GM23248 (cell line): Measurements from ENCODE around the gene ITGA6. TPM values are rescaled to one million over a fixed set of nuclear protein-coding genes. Genes with fewer than 3 reads are reported as not detected.

Experiments
- DNase-seq: peaks from one replicate; pipeline ENCODE4 v3.0.0-alpha.2; 2015
- H2AFZ ChIP-seq: fragments of 200-600 bp; sonication (generic); 2 replicates; pipeline ENCODE4 v1.6.1; 2016; ENCODE audit warnings: antibody characterized with exemption
- H3F3A ChIP-seq: fragments of 200-600 bp; sonication (generic); 2 replicates; pipeline ENCODE4 v1.6.1; 2016; ENCODE audit warnings: mild to moderate bottlenecking, antibody characterized with exemption, mixed run types; ENCODE audit not compliant: insufficient read depth
- H3K27ac ChIP-seq: fragments of 200-600 bp; sonication (generic); 2 replicates; pipeline ENCODE4 v1.5.1; 2016; ENCODE audit warnings: mild to moderate bottlenecking
- H3K27me3 ChIP-seq: fragments of 200-600 bp; sonication (generic); replicated peaks from 2 replicates; pipeline ENCODE4 v1.6.1; 2016; ENCODE audit warnings: mild to moderate bottlenecking; ENCODE audit not compliant: insufficient read depth
- H3K36me3 ChIP-seq: fragments of 200-600 bp; sonication (generic); 2 replicates; pipeline ENCODE4 v1.6.1; 2016; ENCODE audit warnings: low read depth, mild to moderate bottlenecking
- H3K4me1 ChIP-seq: fragments of 200-600 bp; sonication (generic); 2 replicates; pipeline ENCODE4 v1.6.1; 2016; ENCODE audit warnings: mild to moderate bottlenecking; ENCODE audit not compliant: insufficient read depth
- H3K4me2 ChIP-seq: fragments of 200-600 bp; sonication (generic); one replicate; pipeline ENCODE4 v1.6.1; 2016; ENCODE audit warnings: mild to moderate bottlenecking; ENCODE audit not compliant: unreplicated experiment
- H3K4me3 ChIP-seq: fragments of 200-600 bp; sonication (generic); 2 replicates; pipeline ENCODE4 v1.5.1; 2016; ENCODE audit warnings: mild to moderate bottlenecking
- H3K79me2 ChIP-seq: fragments of 200-600 bp; sonication (generic); 2 replicates; pipeline ENCODE4 v1.6.1; 2016; ENCODE audit warnings: mild to moderate bottlenecking; ENCODE audit not compliant: insufficient read depth
- H3K9ac ChIP-seq: fragments of 200-600 bp; sonication (generic); 2 replicates; pipeline ENCODE4 v1.6.1; 2016; ENCODE audit warnings: mild to moderate bottlenecking
- H3K9me2 ChIP-seq: fragments of 200-600 bp; sonication (generic); 2 replicates; pipeline ENCODE4 v1.6.1; 2016; ENCODE audit warnings: mixed run types, mild to moderate bottlenecking, moderate library complexity; ENCODE audit not compliant: insufficient read depth
- H3K9me3 ChIP-seq: fragments of 200-600 bp; sonication (generic); one replicate; pipeline ENCODE4 v1.6.1; 2017; ENCODE audit warnings: low read depth
- H4K20me1 ChIP-seq: fragments of 200-600 bp; sonication (generic); 2 replicates; pipeline ENCODE4 v1.6.0; 2016; ENCODE audit not compliant: insufficient read depth
- EZH2 ChIP-seq: fragments of 200-600 bp; sonication (generic); IDR thresholded peaks from 2 replicates; pipeline ENCODE4 v1.6.1; 2018; ENCODE audit warnings: antibody characterized with exemption, mild to moderate bottlenecking; ENCODE audit not compliant: insufficient read depth, poor library complexity, severe bottlenecking
- EZH2phosphoT487 ChIP-seq: fragments of 200-600 bp; sonication (generic); IDR thresholded peaks from 2 replicates; pipeline ENCODE4 v1.6.1; 2018; ENCODE audit warnings: antibody characterized with exemption, moderate library complexity, mild to moderate bottlenecking, low read depth; ENCODE audit not compliant: insufficient read depth
- WGBS, 2 experiments: methylation state at CpG; one replicate each; pipeline ENCODE4 v1.1.6; 2015 to 2017; ENCODE audit warnings: low lambda C conversion rate in 2 of 2, low coverage in 1 of 2; ENCODE audit errors: missing lambda C conversion rate in 2 of 2; 5-methylcytosine and 5-hydroxymethylcytosine counted together
- in situ Hi-C: fragments of 300-500 bp; cut with MboI; formaldehyde crosslinking; loops from 2 replicates; pipeline ENCODE4 v1.15.0; 2020
- polyA plus RNA-seq: library from polyadenylated mRNA; unstranded; fragments of >200 nt; fragmentation: Nextera tagmentation; extraction: Ambion mirVana; gene quantifications from 2 replicates; pipeline ENCODE4 v1.2.1, GENCODE V29; 2016
- total RNA-seq: library from RNA; depleted of rRNA; stranded (reverse); fragments of >200 nt; shearing (Covaris generic); gene quantifications from 2 replicates; pipeline ENCODE4 v1.2.3, GENCODE V29; 2014

The ITGA6 gene
- total and polyA plus RNA-seq, 2 experiments from 2014 or later = 20.3 to 45.4 TPM

DNA sequence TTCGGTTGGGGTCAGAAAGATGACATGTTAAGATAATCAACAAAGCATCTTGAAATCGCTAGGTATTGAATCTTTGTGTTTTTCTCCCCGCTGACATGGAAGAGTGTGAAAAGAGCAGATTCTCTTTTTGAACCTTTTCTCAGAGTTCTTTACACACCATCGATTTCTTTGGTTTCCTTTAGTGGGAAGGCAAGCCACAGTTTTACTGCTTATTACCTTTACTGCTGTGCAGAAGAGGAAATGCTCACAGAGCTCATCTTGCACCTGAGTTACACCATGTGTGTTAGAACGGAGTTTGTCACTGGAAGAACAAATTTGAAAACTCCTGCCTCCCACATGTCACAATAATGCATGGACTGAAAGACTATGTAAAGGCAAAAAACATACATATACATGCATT lies 83.2 kb downstream of the ITGA6 start:
- no peaks in the 10 kb centered on the region for H3K79me2 ChIP-seq
- no peak overlapping the region for H3K4me3 ChIP-seq
- 0 out of 2 replicates have a peak, but pooled peaks cover 7% of the 10 kb centered on the region for H3K36me3 ChIP-seq
- in situ Hi-C loops = no loop called here
- H3K4me1 ChIP-seq = no peaks in the 10 kb centered on the region
- peaks cover 6% of the 10 kb centered on the region for H3K9me3 ChIP-seq
- H3K4me2 ChIP-seq = no peak overlapping the region
- 80 to 82% methylated on average over 5 of the region's 5 CpGs for WGBS, 2 experiments
- H4K20me1 ChIP-seq = no peaks in the 10 kb centered on the region
- H2AFZ ChIP-seq = no peak overlapping the region
- H3F3A ChIP-seq = peaks cover 2% of the 10 kb centered on the region; the same call in 1 of the 2 replicates
- no peaks in the 10 kb centered on the region for H3K9me2 ChIP-seq
- TF ChIP-seq EZH2phosphoT487 (no peak), EZH2 (no peak)
- no peak for DNase-seq
- no peak overlapping the region for H3K27ac ChIP-seq
- no peak overlapping the region for H3K9ac ChIP-seq
- H3K27me3 ChIP-seq = no peaks in the 10 kb centered on the region

DNA sequence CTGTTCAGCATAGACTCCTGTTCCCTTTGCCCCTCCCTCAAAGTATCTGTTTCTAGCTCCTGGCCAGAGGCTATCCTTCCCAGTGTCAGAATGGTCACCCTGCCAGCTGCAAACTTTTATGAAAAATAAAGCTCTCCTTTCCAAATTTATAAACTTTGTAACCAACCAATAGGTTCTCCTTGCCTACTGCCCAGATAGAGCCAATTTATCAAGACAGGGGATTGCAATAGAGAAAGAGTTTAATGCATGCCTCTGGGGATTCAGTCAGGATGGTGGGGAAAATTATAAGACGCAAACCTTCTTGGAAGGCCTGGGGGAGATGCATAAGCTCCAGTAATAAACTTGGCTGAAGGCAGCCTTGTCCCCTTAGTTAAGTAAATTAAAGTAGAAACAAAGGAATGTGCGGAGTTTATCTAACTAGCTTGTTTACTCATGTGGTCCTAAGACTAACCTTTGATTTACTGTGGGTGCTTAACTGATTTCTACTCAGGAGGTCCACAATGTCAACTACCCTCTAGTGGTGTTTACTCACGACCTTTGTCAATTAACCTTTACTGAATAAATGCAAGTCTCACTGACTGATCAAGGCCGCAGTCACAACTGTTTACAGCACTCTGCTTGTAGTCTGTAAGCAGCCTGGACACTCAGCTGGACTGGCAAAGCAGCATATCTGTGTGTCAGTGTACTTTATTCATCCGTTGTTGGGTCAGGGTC lies 85.6 kb downstream of the ITGA6 start:
- Histone ChIP-seq H3K9me3 (peaks cover 6% of the 10 kb centered on the region), H3K27ac (no peak overlapping the region), H3K4me3 (no peak overlapping the region), H3K4me2 (no peak overlapping the region), H3K4me1 (peaks cover 10% of the 10 kb centered on the region; the same call in 1 of the 2 replicates), H3K79me2 (no peaks in the 10 kb centered on the region), H2AFZ (no peak overlapping the region), H3K27me3 (no peaks in the 10 kb centered on the region), H3K9ac (no peak overlapping the region), H3F3A (peaks cover 10% of the 10 kb centered on the region), H4K20me1 (no peaks in the 10 kb centered on the region), H3K9me2 (no peaks in the 10 kb centered on the region), H3K36me3 (0 out of 2 replicates have a peak, but pooled peaks cover 7% of the 10 kb centered on the region)
- 78 to 85% methylated on average over 5 of the region's 5 CpGs for WGBS, 2 experiments
- no peak for DNase-seq
- in situ Hi-C loops = no loop called here
- no peak for TF ChIP-seq EZH2
- TF ChIP-seq EZH2phosphoT487 = no peak

DNA sequence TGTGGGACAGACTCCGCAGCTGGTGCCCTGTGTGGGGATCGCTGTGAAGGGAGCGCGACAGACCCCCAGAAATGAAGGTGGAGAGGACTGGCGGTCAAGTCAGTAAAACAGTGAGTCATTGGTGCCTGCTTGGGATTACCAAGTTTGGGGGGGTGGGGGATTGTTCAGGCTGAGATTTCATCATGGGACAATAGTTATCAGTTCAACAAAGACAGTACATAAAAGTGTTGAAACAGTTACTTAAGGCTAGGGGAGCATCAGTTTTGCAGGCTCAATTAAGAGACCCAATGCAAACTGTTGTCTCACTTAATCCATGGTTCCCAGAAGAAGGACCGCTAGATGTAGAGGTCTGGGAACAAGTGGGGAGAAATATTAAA lies 86.1 kb downstream of the ITGA6 start:
- TF ChIP-seq EZH2 (no peak), EZH2phosphoT487 (no peak)
- no peak for DNase-seq
- Histone ChIP-seq H3K4me1 (peaks cover 10% of the 10 kb centered on the region; the same call in 1 of the 2 replicates), H2AFZ (no peak overlapping the region), H3K9me3 (peaks cover 6% of the 10 kb centered on the region), H3K9me2 (no peaks in the 10 kb centered on the region), H3K27ac (no peak overlapping the region), H3K4me3 (no peak overlapping the region), H3K27me3 (no peaks in the 10 kb centered on the region), H3K36me3 (0 out of 2 replicates have a peak, but pooled peaks cover 5% of the 10 kb centered on the region), H3K9ac (no peak overlapping the region), H3F3A (peaks cover 10% of the 10 kb centered on the region), H3K79me2 (no peaks in the 10 kb centered on the region), H4K20me1 (no peaks in the 10 kb centered on the region), H3K4me2 (no peak overlapping the region)
- 97 to 99% methylated on average over 6 of the region's 6 CpGs for WGBS, 2 experiments
- in situ Hi-C loops = no loop called here

DNA sequence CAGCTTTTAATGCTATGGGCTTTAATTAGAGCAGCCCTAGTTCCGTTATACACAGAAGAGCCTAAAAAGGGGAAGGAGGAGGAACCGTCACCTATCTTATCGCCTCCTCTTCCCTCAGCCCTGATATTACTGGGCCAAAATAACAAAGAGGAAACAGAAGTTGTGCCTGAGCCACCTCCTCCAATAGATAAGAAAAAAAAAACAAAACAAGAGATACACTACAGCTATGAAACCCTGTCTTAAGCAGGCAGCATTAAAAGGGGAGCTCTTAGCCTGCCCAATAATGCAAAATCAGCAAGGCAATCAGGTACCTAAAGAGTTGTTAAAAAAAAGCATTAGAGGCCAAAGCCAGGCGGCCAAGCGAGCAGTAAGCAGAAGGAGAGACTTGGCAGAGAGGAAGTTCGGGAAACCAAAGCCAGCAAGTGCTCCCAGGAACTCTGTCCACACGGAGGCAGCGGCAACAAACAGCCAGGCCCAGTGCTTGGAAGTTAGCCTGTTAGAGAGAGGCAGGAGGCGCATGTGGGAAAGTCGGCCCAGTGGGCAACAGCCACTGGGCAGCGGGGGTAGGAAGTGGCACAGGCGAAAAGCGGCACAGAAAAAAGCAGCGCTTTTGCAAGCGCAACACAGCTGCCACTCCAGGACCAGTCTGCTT lies 86.7 kb downstream of the ITGA6 start:
- Histone ChIP-seq H4K20me1 (no peaks in the 10 kb centered on the region), H3K4me2 (no peak overlapping the region), H3K79me2 (no peaks in the 10 kb centered on the region), H3K27me3 (no peaks in the 10 kb centered on the region), H3K36me3 (0 out of 2 replicates have a peak, but pooled peaks cover 5% of the 10 kb centered on the region), H3K4me3 (no peak overlapping the region), H3K4me1 (peaks cover 10% of the 10 kb centered on the region; the same call in 1 of the 2 replicates), H3F3A (peaks cover 10% of the 10 kb centered on the region), H3K9ac (no peak overlapping the region), H3K9me2 (no peaks in the 10 kb centered on the region), H2AFZ (no peak overlapping the region), H3K9me3 (peaks cover 6% of the 10 kb centered on the region), H3K27ac (no peak overlapping the region)
- WGBS, 2 experiments = 93 to 95% methylated on average over 15 of the region's 15 CpGs
- no peak for TF ChIP-seq EZH2phosphoT487
- no peak for TF ChIP-seq EZH2
- in situ Hi-C loops = no loop called here
- DNase-seq = no peak
